Small intestine (tissue), 7 donors: ENCODE results near the gene SYNC. TPM values are rescaled to one million over a fixed set of nuclear protein-coding genes. Genes with fewer than 3 reads are reported as not detected.
"Not testable (repeated sequence)": the region's sequence is repeated elsewhere in the genome, so short reads cannot be mapped to it uniquely, and the experiment has no call there.

Experiments
- DNase-seq, 2 donors: peaks; one replicate each; pipeline versions ENCODE4 v3.0.0 to v3.0.0-alpha.2; 2013
- FAIRE-seq: peaks from 2 replicates; lab custom pipeline; 2012; peaks lifted over from hg19 to GRCh38; lab: Jason Lieb, UNC
- H3K27ac ChIP-seq, 3 donors: one replicate each; pipeline ENCODE4 v1.5.1; 2013; ENCODE audit warnings: low read length in 2 of 3, mild to moderate bottlenecking in 2 of 3, control low read depth in 1 of 3, inconsistent platforms in 1 of 3, low read depth in 1 of 3, moderate library complexity in 1 of 3
- H3K27me3 ChIP-seq, 3 donors: one replicate each; pipeline ENCODE4 v1.6.1; 2013; ENCODE audit warnings: low read length in 3 of 3, inconsistent platforms in 1 of 3; ENCODE audit not compliant: control insufficient read depth in 3 of 3, insufficient read depth in 3 of 3
- H3K36me3 ChIP-seq, 3 donors: one replicate each; pipeline ENCODE4 v1.6.1; 2013; ENCODE audit warnings: low read length in 3 of 3, inconsistent platforms in 1 of 3, low read depth in 1 of 3, mild to moderate bottlenecking in 1 of 3, moderate library complexity in 1 of 3; ENCODE audit not compliant: control insufficient read depth in 3 of 3, insufficient read depth in 2 of 3
- H3K4me1 ChIP-seq, 3 donors: one replicate each; pipeline ENCODE4 v1.6.1; 2013; ENCODE audit warnings: low read length in 2 of 3, inconsistent platforms in 1 of 3, low read depth in 1 of 3, mild to moderate bottlenecking in 1 of 3, moderate library complexity in 1 of 3; ENCODE audit not compliant: control insufficient read depth in 3 of 3, insufficient read depth in 2 of 3
- H3K4me3 ChIP-seq, 3 donors: one replicate each; pipeline ENCODE4 v1.5.1; 2013; ENCODE audit warnings: low read length in 3 of 3, control low read depth in 1 of 3, inconsistent platforms in 1 of 3, low read depth in 1 of 3, mild to moderate bottlenecking in 1 of 3, moderate library complexity in 1 of 3
- H3K9me3 ChIP-seq, 2 donors: one replicate each; pipeline ENCODE4 v1.6.1; 2013; ENCODE audit warnings: low read depth in 1 of 2, low read length in 1 of 2; ENCODE audit not compliant: control insufficient read depth in 2 of 2, insufficient read depth in 1 of 2
- WGBS, 3 donors: extraction: QIAGEN DNeasy Blood & Tissue Kit; methylation state at CpG; one replicate each; pipeline ENCODE4 v1.1.7; 2013; 5-methylcytosine and 5-hydroxymethylcytosine counted together
- polyA plus RNA-seq, 4 donors: library from polyadenylated mRNA; stranded (reverse) in 3 of 4; unstranded in 1 of 4; fragments of 200-250 nt in 3 of 4; fragments of 120-200 nt in 1 of 4; gene quantifications; one replicate each; pipeline versions ENCODE4 v1.2.1 to v1.2.3, GENCODE V29; 2013
- donor health status: healthy with polysubstance abuse.
- donor health status: control.
- donor health status: control.
- donor health status: Bipolar disorder and iron deficiency.
- donor health status: healthy.

The SYNC gene
- polyA plus RNA-seq, 4 donors, result 1.0 to 4.7 (median 2.3) TPM

DNA sequence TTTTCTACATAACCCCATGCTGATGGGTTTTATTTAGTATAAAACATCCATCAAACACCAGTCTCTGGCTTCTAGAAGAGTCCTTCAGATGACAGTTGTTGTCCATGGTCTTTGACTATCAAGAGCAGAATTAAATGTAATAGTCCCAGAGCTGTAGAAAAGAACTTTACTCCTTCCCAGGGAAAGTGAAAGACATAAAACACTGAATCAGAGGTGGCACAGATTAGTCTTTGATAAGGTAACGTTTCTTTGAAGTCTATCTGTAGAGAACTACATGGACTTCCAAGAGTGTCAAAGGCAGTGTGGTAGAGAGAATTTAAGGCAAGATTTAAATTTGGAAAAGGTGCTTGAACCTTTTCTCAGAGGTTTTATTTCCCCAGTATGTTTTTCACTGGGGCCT lies 21.9 kb downstream of the SYNC start:
- no peak for FAIRE-seq
- DNase-seq, result peak; percentile 23 to 81
- H3K27me3 ChIP-seq, result no peaks in the 10 kb centered on the region
- H3K4me1 ChIP-seq, result peaks cover 0 to 7% (median 3%) of the 10 kb centered on the region in 3 donors
- no peak overlapping the region for H3K27ac ChIP-seq
- WGBS, 3 donors, result 17 to 64% (median 43%) methylated on average over 1 of the region's 1 CpG
- no peaks in the 10 kb centered on the region for H3K9me3 ChIP-seq
- no peak overlapping the region for H3K4me3 ChIP-seq
- H3K36me3 ChIP-seq, result peaks cover 8 to 43% (median 9%) of the 10 kb centered on the region in 3 donors

GRCh38 chr1:32679993-32680392 lies 22.6 kb downstream of the SYNC start:
- DNase-seq, FAIRE-seq, H3K4me3 ChIP-seq, H3K9me3 ChIP-seq, H3K27me3 ChIP-seq, H3K27ac ChIP-seq, H3K4me1 ChIP-seq: not testable (repeated sequence)
- 69 to 95% (median 82%) methylated on average over 4 of the region's 4 CpGs for WGBS, 3 donors
- peaks cover 7 to 49% (median 9%) of the 10 kb centered on the region in 3 donors for H3K36me3 ChIP-seq

DNA sequence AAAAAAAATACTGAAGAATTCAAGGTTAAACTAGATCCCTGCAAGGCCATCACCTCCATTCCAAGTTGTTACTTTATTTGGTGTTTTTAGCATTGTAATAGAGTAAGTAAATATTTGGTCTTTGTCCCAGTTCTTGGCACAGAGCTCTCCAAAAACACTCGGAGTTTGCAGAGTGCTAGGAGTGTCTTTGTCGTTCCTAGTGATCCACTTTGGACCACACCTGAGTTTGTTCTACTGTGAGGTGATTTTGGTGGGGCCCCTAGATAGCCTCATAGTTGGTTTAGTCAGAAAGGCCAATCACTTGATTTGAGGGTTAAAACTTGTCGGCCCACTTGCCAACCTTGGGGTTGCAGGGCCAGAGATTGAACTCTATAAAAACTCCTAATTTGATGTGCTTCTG lies 25.6 kb downstream of the SYNC start:
- Histone ChIP-seq H3K9me3 (no peaks in the 10 kb centered on the region), H3K36me3 (peaks cover 14 to 52% (median 14%) of the 10 kb centered on the region in 3 donors), H3K27ac (no peak overlapping the region), H3K4me1 (peaks cover 0 to 7% (median 3%) of the 10 kb centered on the region in 3 donors), H3K4me3 (no peak overlapping the region), H3K27me3 (no peaks in the 10 kb centered on the region)
- WGBS, 3 donors, result 30 to 46% (median 32%) methylated on average over 3 of the region's 3 CpGs
- FAIRE-seq, result no peak
- no peak for DNase-seq

- H3K27ac ChIP-seq, FAIRE-seq, H3K4me1 ChIP-seq, H3K4me3 ChIP-seq, H3K27me3 ChIP-seq, H3K9me3 ChIP-seq, DNase-seq: not testable (repeated sequence)
- H3K36me3 ChIP-seq, result peaks cover 15 to 52% (median 19%) of the 10 kb centered on the region in 3 donors
- 94 to 99% (median 95%) methylated on average over 5 of the region's 5 CpGs for WGBS, 3 donors
These were observed 33.9 kb downstream of the SYNC start for GRCh38 chr1:32668716-32669115.

GRCh38 chr1:32666901-32667566 lies 35.5 kb downstream of the SYNC start:
- Histone ChIP-seq H3K27ac (no peak overlapping the region), H3K36me3 (peaks cover 13 to 57% (median 18%) of the 10 kb centered on the region in 3 donors), H3K4me1 (no peaks in the 10 kb centered on the region), H3K27me3 (no peaks in the 10 kb centered on the region), H3K4me3 (no peak overlapping the region), H3K9me3 (no peaks in the 10 kb centered on the region)
- WGBS, 3 donors, result 83 to 89% (median 85%) methylated on average over 12 of the region's 12 CpGs
- DNase-seq, result no peak
- FAIRE-seq, result no peak

- Histone ChIP-seq H3K27ac (no peak overlapping the region), H3K9me3 (no peaks in the 10 kb centered on the region), H3K27me3 (no peaks in the 10 kb centered on the region), H3K36me3 (peaks cover 13 to 55% (median 19%) of the 10 kb centered on the region in 3 donors), H3K4me1 (no peaks in the 10 kb centered on the region), H3K4me3 (no peak overlapping the region)
- 46 to 55% (median 52%) methylated on average over 1 of the region's 1 CpG for WGBS, 3 donors
- FAIRE-seq (no peak), DNase-seq (no peak)
These were observed 36.7 kb downstream of the SYNC start for GRCh38 chr1:32665915-32666314.

DNA sequence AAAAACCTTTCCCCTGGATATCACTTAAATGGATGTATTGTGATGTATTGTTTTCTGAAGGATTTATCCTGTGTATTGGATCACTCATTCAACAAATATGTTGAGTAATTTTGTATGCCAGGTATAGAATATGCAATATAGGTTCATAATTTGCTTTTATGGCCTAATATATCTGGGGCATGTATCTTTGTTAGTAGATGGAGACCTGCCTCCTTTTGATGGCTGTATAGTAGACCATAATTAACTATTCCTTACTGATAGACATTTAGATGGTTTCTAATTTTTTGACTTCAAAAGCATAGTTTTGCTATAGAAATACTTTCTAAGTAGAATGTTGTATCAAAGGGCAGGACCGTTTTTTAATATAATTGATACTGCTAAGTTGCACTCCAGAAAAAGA lies 43.0 kb downstream of the SYNC start:
- Histone ChIP-seq H3K4me3 (no peak overlapping the region), H3K27ac (no peak overlapping the region), H3K36me3 (peaks cover 7 to 61% (median 28%) of the 10 kb centered on the region in 3 donors), H3K9me3 (no peaks in the 10 kb centered on the region), H3K27me3 (no peaks in the 10 kb centered on the region), H3K4me1 (peaks cover 0 to 5% (median 0%) of the 10 kb centered on the region in 3 donors)
- no peak for FAIRE-seq
- no peak for DNase-seq
- WGBS, 3 donors, result 83 to 90% (median 89%) methylated on average over 1 of the region's 1 CpG

DNA sequence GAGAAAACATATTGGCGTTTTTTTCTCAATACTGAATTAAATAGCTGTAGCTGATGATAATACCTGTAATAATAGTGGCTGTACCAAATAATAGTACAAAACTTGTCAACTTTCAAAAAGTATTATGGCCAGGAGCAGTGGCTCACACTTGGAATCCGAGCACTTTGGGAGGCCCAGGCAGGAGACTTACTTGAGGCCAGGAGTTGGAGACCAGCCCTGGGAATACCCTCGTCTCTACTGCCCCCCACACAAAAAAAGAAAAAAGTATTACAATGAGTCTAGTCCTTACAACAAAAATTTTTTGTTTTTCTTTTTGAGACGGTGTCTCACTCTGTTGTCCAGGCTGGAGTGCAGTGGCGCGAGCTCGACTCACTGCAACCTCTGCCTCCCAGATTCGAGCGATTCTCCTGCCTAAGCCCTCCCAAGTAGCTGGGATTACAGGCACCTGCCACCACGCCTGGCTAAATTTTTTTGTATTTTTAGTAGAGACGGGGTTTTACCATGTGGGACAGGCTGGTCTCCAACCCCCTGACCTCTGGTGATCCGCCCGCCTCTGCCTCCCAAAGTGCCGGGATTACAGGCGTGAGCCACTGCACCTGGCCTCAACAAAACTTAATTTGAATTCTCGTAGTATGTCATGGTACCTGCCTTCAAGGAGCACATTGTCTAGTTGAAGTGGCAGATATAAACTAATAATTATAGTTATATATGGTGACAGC lies 50.2 kb downstream of the SYNC start:
- FAIRE-seq, result no peak

More for the DNA sequence above, 50.2 kb downstream of the SYNC start:
- WGBS, 3 donors, result 78 to 83% (median 82%) methylated on average over 16 of the region's 16 CpGs
- Histone ChIP-seq H3K27ac (no peak overlapping the region), H3K9me3 (no peaks in the 10 kb centered on the region), H3K4me3 (peak overlapping the region in 2 of 3 donors; percentile 75 to 77), H3K4me1 (peaks cover 2 to 7% (median 6%) of the 10 kb centered on the region in 3 donors), H3K27me3 (no peaks in the 10 kb centered on the region), H3K36me3 (peaks cover 3 to 32% (median 12%) of the 10 kb centered on the region in 3 donors)
- DNase-seq, result no peak
